HFF-Myc (cell line): Measurements from ENCODE around the gene MBP.
A peak's percentile ranks its signal among the peaks of the same experiment; 100 is the strongest.

Experiments
- DNase-seq: peaks from one replicate; pipeline ENCODE4 v3.0.0-alpha.2; 2011; ENCODE audit warnings: low read depth; ENCODE audit errors: extremely low read depth
- H3K4me3 ChIP-seq: replicated peaks from 2 replicates; pipeline ENCODE4 v1.5.1; 2011; ENCODE audit warnings: low read depth, mild to moderate bottlenecking, control low read depth, low read length
- CTCF ChIP-seq: IDR thresholded peaks from 2 replicates; pipeline ENCODE4 v1.5.1; 2012; ENCODE audit warnings: mild to moderate bottlenecking, low read depth, low read length, control low read depth; ENCODE audit errors: missing control alignments

Gene MBP

GRCh38 chr18:77101410-77102258 is 30.9 kb downstream of the MBP start:
- DNase-seq: peak; percentile 99
- peak overlapping the region; percentile 31 for H3K4me3 ChIP-seq
- no peak for TF ChIP-seq CTCF

- H3K4me3 ChIP-seq: peak overlapping the region; percentile 31
- no peak for TF ChIP-seq CTCF
- no peak for DNase-seq
Observed at GRCh38 chr18:77100751-77101355, 31.7 kb downstream of the MBP start.

- no peak for TF ChIP-seq CTCF
- H3K4me3 ChIP-seq: no peak overlapping the region
- DNase-seq: no peak
Observed at GRCh38 chr18:77099485-77100370, 32.9 kb downstream of the MBP start.

- DNase-seq: no peak
- no peak for TF ChIP-seq CTCF
- no peak overlapping the region for H3K4me3 ChIP-seq
Observed at GRCh38 chr18:77098538-77099174, 33.9 kb downstream of the MBP start.

- TF ChIP-seq CTCF: no peak
- no peak for DNase-seq
- no peak overlapping the region for H3K4me3 ChIP-seq
Observed at GRCh38 chr18:77098029-77098428, 34.6 kb downstream of the MBP start.
